ENCODE measurements around the gene VLDLR.

Gene VLDLR

GRCh38 chr9:2616692-2617377 is 4.8 kb upstream of the VLDLR start:
- in situ Hi-C loops (cut with HindIII; ENCODE audit: low sequenced_read_pairs) = no loop called here
- TF ChIP-seq CTCF (IDR thresholded peaks at IDR 0.05; ENCODE audit: low read depth, low read length) = no peak
- H3K4me3 ChIP-seq (ENCODE audit: low read depth, low read length) = no peak overlapping the region
- DNase-seq (ENCODE audit: low read depth, low spot score) = no peak

DNA sequence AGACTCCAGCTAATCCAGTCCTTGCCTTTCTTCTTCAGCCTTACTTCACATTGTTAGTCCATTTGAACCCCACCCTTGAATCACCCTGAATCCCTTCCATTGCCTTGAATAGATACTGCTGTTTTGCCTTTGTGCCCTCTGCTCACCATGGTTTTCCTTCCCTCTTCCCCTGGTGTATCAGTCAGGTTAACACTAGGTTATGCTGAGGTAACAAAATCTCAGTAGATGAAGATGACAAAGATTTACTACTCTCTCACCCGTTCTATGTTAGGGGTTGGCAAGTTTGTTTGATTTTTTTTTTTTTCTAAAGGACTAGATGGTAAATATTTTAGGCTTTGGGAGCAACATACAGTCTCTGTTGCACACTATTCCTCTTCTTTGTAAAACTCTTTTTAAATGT is 3.3 kb upstream of the VLDLR start:
- in situ Hi-C loops (cut with HindIII; ENCODE audit: low sequenced_read_pairs) = no loop called here
- no peak for DNase-seq (ENCODE audit: low read depth, low spot score)
- no peak for TF ChIP-seq CTCF (IDR thresholded peaks at IDR 0.05; ENCODE audit: low read depth, low read length)
- no peak overlapping the region for H3K4me3 ChIP-seq (ENCODE audit: low read depth, low read length)

- in situ Hi-C loops (cut with HindIII; ENCODE audit: low sequenced_read_pairs) = no loop called here
- peak; percentile 17 for TF ChIP-seq CTCF (IDR thresholded peaks at IDR 0.05; ENCODE audit: low read depth, low read length)
- DNase-seq (ENCODE audit: low read depth, low spot score) = peak; percentile 76
- peak overlapping the region; percentile 59 for H3K4me3 ChIP-seq (ENCODE audit: low read depth, low read length)
Observed at GRCh38 chr9:2620919-2621721, 467 bp upstream of the VLDLR start.

DNA sequence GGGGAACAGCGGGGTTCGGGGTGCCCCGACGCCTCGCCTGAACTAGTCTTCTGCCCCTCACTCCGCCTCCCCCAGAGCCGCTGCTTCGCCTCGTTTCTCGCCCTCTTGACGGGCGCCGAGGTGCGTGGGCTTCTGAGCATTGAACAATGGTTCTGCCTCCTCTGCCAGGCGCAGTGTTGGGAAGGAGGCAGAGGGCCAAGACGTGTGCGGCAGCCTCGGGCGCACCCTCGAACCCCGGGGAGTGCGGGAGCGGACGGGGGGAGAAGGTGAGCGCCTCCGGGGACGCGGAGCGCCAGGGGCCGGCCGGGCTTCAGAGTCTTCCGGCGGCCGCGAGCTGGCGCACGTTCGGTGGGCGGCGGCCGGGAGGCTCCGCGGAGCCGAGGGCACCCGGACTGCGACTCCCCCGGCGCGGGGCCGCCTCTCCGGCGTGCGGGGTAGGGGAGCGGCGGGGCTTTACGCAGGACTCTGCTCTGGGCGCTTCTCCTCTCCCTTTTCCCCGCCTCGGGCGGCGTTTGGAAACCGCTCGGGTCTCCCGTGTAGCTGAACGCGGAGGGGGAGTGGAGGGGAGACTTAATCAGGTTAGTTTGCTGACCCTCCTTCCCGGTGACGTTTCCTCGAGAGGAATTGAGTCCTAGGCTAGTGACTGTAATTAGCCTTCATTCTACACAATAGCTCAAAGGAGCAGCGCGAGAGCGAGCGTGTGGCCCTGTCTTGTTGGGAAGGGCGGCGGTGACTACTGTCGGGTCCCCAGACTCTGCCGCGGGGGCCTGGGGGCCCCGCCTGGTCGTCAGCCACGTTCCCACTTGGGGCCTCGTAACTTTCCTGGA is 1.1 kb downstream of the VLDLR start:
- in situ Hi-C loops (cut with HindIII; ENCODE audit: low sequenced_read_pairs) = no loop called here
- peak overlapping the region; percentile 59 for H3K4me3 ChIP-seq (ENCODE audit: low read depth, low read length)
- no peak for DNase-seq (ENCODE audit: low read depth, low spot score)
- TF ChIP-seq CTCF (IDR thresholded peaks at IDR 0.05; ENCODE audit: low read depth, low read length) = no peak

DNA sequence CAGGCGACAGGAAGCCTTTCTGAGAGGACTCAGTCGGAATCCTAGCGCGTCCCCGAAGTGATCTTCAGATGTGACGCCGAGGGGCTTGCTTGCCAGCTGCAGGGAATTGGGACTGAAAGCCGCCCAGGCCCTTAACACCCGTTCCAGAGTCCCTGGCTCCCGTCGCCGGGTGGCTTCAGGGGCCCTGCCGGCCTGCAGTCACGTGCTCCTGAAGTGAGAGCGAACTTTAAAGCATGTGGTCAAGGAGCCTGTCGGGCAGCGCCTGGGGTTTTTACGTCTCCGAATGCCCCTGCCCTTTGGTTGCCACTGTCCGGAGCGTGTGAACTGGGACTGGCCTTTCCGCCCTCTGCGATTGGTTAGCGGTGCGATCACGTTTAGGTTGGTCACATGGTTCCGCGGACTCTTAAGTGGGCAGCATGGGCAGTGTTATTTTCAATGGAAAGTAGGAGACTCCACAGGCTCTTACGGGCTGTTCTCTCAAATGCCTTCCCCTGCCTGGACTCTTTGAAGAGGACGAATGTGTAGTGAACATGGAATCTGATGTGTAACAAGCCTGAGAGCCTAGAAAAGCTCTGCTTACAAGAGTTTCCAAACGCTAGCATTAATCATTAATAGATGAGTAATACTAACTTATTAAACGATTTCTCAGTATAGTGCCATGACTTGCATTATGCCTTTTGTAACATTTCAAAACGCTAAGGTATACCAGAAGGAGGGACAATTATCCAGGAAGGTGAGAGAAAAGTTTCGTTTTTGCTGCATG is 1.9 kb downstream of the VLDLR start:
- peak overlapping the region; percentile 59 for H3K4me3 ChIP-seq (ENCODE audit: low read depth, low read length)
- TF ChIP-seq CTCF (IDR thresholded peaks at IDR 0.05; ENCODE audit: low read depth, low read length) = no peak
- peak; percentile 43 for DNase-seq (ENCODE audit: low read depth, low spot score)

More for the DNA sequence above, 1.9 kb downstream of the VLDLR start:
- in situ Hi-C loops (cut with HindIII; ENCODE audit: low sequenced_read_pairs) = no loop called here
